Activated CD8-positive, alpha-beta memory T cell treated with anti-CD3 and anti-CD28 coated beads, Interleukin-2, amount 50 U/mL, for 1 hour (primary cell): ENCODE results near the gene AMDHD2.
A peak's percentile ranks its signal among the peaks of the same experiment; 100 is the strongest.
"Not testable (repeated sequence)": the region's sequence is repeated elsewhere in the genome, so short reads cannot be mapped to it uniquely, and the experiment has no call there.

Source experiments
- DNase-seq: peaks from one replicate; pipeline ENCODE4 v3.0.0-alpha.2; 2020; ENCODE audit errors: extremely low read depth

AMDHD2 gene

DNA sequence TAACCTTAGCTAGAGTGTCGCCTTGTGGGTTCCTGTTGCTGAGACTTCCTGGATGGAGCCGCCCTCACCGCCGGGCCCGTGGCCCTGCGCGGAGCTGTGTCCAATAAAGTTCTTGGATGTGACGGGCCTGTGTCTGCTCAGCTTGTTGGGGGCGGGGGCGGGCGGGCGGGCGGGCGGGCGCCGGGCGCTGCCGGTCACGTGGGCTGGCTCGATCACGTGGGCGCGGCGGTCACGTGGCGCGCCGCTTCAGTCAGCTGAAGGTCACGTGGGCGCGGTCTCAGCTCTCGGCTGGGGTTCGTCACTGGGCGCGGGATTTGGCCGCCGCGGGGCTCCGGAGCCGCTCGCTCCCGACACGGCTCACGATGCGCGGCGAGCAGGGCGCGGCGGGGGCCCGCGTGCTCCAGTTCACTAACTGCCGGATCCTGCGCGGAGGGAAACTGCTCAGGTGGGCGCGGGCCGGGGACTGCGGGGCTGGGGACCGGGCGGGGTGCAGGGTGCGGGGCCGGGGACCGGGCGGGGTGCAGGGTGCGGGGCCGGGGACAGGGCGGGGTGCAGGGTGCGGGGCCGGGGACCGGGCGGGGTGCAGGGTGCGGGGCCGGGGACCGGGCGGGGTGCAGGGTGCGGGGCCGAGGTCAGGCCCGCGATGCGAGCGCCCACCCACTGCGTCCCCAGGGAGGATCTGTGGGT lies at the start of gene AMDHD2:
Gene AMDHD2 (plus strand): TSS at position 275 of the 687 bp plus-strand sequence. CDS start 88 bp downstream, at position 363.
- peak; percentile 73 for DNase-seq

DNA sequence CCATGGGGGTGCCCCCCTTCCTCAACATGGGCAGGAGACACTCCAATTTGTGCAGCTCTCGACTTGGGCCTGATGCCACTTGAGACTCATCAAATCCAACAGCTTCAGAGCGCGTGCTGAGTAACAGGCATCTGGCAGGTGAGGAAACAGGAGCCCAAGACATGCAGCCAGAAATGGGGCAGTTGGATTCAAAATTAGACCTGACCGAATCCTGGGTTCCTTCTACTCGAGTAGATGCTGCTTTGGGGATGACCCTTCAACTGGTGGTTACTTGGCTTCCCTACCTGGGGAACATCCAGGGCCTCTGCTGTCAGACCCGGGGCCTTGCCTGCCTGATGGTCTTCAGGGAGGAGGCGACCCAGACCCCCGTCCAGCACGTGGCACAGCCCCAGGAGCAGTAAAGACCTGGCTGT lies 49.6 kb upstream of the AMDHD2 start:
- no peak for DNase-seq

- DNase-seq = no peak
Measured at GRCh38 chr16:2471016-2471652, 49.0 kb upstream of the AMDHD2 start, which contains the start of gene NTN3. TSS of gene NTN3 (plus strand) at chr16:2471297. CDS start at chr16:2471702, 405 bp downstream.

DNA sequence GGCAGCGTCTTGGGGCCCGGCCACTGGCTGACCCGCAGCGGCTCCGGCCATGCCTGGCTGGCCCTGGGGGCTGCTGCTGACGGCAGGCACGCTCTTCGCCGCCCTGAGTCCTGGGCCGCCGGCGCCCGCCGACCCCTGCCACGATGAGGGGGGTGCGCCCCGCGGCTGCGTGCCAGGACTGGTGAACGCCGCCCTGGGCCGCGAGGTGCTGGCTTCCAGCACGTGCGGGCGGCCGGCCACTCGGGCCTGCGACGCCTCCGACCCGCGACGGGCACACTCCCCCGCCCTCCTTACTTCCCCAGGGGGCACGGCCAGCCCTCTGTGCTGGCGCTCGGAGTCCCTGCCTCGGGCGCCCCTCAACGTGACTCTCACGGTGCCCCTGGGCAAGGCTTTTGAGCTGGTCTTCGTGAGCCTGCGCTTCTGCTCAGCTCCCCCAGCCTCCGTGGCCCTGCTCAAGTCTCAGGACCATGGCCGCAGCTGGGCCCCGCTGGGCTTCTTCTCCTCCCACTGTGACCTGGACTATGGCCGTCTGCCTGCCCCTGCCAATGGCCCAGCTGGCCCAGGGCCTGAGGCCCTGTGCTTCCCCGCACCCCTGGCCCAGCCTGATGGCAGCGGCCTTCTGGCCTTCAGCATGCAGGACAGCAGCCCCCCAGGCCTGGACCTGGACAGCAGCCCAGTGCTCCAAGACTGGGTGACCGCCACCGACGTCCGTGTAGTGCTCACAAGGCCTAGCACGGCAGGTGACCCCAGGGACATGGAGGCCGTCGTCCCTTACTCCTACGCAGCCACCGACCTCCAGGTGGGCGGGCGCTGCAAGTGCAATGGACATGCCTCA lies 48.3 kb upstream of the AMDHD2 start:
- DNase-seq = no peak

GRCh38 chr16:2472488-2472864 lies 47.7 kb upstream of the AMDHD2 start:
- DNase-seq = no peak

DNA sequence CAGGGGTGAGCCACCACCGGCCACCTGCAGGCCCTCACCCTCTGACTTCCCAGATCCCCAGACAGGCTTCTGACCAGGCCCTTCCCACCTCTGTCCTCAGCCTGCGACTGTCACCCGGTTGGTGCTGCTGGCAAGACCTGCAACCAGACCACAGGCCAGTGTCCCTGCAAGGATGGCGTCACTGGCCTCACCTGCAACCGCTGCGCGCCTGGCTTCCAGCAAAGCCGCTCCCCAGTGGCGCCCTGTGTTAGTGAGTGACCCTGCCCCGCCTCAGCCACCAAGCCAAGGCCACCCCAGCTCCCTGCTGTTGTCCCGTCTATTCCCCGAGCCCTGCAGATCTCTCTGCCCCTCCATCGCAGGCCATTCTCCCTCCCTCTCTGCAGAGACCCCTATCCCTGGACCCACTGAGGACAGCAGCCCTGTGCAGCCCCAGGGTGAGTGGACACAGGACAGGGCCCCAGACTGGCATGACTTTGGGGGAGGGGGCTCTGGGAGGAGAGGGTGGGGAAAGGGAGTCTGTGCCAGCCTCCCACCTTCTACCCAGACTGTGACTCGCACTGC lies 47.2 kb upstream of the AMDHD2 start:
- DNase-seq = no peak

- no peak for DNase-seq
Measured at GRCh38 chr16:2473446-2473926, 46.7 kb upstream of the AMDHD2 start.

DNA sequence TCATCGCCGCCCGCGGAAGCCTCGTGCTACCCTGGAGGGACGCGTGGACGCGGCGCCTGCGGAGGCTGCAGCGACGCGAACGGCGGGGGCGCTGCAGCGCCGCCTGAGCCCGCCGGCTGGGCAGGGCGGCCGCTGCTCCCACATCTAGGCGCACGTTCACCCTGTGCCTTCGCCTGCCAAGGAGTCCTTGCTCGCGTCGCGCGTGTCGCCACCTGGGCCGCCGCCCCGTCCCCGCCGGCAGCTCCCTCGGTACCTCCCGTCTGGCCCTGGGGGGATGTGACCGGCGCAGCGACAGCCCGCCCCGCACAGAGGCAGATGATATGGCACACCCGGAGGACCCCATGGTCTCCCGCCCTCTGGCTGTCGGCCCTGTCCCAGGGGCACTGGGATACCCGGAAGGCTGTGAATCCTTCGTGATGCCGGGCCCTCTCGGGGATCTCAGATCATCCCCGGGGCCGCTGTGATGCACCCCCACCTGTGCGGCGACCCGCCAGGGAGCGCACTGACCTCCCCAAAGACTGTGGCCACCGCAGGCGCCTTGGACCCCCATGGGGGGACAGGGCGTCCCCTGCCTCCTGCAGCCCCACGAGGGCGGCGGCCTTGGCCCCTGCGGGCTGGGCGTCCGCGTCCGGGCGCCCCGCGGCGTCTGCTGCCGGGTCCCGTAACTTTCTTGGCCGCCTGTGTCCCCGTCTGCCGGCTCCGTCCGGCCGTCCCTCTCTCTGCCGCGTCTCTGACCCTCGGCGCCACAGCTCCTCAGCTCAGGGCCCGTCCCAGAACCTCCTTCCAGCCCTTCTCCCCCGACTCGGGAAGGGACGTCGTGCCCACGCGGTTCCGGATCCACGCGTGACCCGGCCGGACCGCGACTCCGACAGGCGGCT lies 45.9 kb upstream of the AMDHD2 start:
- DNase-seq = no peak

- DNase-seq = no peak
Measured at GRCh38 chr16:2474877-2475412, 45.2 kb upstream of the AMDHD2 start, which contains the start of gene TBC1D24. TSS of gene TBC1D24 (plus strand) at chr16:2475127. CDS start at chr16:2496149, 21,022 bp downstream.

DNA sequence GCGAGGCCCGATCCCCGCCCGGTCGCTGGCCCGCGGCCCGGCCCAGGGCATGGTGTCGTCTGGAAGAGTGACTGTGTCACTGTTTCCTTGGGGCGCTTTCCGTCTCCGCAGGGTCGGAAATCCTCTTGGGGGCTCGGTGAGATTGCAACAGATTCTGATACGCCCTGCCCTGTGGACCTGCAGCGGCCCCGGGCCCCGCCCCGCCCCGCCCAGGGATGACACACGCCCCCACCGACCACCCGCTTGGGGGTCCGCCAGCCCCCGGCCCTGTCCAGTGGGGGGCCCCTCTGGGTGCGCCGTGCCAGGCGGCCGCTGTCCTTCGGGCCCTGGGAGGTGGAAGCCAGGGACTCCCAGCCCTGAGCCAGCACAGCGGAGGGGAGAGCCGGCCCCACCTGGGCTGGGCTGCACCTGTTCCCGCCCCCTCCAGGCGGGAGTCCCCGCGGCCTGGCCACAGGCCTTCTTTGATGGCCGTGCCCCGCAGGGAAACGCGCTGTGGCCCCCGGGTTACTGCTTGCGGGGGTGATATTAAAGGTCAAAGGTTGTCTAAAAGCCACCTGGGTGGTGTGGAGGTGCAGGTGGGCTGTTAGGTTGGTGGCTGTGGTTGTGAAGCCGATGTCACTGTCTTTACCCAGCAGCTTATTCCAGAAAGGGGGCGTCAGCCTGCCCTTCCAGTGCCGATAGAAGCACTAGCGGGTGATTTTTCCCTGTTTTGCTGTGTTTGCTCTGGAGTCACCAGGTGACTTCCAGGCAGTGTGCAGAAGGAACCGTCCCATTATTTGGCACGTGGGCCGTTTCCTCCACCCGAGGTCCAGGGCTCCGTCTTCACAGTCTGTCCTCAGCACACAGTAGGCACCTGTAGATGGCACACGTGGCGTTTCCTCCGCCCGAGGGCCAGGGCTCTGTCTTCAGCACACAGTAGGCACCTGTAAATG lies 44.5 kb upstream of the AMDHD2 start:
- no peak for DNase-seq

- DNase-seq = no peak
Measured at GRCh38 chr16:2476345-2476720, 43.8 kb upstream of the AMDHD2 start.

DNA sequence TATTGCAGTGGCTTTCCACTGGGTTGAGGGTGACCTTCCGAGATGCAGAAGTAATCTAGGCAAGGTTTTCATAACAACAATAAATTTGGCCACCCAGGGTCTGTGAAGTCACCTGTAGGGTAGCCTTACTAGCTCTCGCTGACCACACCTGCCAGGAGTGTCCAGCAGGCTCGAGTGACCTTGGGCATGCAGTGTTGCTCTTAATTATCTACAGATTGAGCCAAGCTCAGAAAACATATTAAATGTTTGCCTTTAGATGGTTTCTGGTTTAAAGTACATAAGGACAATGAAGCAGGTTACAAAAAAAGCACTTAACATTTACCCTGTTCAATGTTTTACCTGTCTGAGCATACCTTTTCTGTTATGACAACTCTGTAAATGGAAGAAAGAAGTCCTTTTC lies 43.4 kb upstream of the AMDHD2 start:
- DNase-seq = no peak

GRCh38 chr16:2477327-2477726 lies 42.8 kb upstream of the AMDHD2 start:
- DNase-seq = no peak

GRCh38 chr16:2478279-2478678 lies 41.9 kb upstream of the AMDHD2 start:
- DNase-seq = no peak

DNA sequence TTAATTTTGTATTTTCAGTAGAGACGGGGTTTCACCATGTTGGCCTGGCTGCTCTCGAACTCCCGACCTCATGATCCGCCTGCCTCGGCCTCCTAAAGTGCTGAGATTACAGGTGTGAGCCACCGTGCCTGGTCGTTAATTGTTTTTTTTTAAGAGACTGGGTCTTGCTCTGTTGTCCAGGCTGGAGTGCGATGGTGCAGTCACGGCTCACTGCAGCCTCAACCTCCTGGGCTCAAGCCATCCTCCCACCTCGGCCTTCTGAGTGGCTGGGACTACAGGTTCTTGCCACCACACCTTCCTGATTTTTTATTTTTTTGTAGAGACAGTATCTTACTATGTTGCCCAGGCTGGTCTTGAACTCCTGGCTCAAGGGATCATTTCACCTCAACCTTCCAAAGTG lies 40.2 kb upstream of the AMDHD2 start:
- DNase-seq = not testable (repeated sequence)

GRCh38 chr16:2480948-2481347 lies 39.2 kb upstream of the AMDHD2 start:
- DNase-seq = no peak

DNA sequence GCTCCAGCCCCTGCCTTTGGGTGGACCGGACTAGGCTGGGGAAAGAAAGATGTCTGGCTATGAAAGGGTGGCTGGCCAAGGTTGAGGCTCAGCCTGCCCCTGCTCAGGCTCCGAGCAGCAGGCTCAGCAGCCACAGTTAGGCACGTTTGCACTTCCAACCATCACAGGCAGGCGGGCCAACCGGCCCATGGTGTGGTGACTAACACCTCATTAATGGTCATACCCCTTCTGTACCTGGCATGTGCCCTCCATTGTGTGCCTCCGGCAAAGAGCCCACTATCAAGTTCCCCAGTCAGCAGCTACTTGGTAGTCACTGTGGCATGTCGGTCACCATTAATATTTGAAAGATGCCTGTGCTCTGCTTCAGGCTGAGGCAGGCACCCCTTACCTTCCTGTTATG lies 38.5 kb upstream of the AMDHD2 start:
- DNase-seq = no peak

DNA sequence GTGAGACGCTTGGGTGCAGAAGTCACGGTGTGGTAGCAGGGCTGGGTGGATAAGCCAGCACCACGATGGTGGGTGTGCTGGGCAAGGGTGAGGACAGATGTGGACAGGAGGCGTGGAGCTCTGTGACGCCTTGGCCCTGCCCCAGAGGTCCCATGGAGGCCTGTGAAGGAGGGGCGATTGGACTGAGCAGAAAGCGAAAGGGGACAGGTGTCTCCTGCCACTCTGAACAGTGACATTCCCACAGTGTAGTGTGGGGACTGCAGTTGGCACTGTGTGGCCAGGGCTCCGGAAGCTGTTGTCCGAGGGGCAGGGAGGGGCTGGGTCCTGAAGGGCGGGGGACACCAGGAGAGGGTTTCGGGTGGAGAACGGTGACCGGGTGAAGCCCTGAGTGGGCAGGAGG lies 37.9 kb upstream of the AMDHD2 start:
- no peak for DNase-seq

DNA sequence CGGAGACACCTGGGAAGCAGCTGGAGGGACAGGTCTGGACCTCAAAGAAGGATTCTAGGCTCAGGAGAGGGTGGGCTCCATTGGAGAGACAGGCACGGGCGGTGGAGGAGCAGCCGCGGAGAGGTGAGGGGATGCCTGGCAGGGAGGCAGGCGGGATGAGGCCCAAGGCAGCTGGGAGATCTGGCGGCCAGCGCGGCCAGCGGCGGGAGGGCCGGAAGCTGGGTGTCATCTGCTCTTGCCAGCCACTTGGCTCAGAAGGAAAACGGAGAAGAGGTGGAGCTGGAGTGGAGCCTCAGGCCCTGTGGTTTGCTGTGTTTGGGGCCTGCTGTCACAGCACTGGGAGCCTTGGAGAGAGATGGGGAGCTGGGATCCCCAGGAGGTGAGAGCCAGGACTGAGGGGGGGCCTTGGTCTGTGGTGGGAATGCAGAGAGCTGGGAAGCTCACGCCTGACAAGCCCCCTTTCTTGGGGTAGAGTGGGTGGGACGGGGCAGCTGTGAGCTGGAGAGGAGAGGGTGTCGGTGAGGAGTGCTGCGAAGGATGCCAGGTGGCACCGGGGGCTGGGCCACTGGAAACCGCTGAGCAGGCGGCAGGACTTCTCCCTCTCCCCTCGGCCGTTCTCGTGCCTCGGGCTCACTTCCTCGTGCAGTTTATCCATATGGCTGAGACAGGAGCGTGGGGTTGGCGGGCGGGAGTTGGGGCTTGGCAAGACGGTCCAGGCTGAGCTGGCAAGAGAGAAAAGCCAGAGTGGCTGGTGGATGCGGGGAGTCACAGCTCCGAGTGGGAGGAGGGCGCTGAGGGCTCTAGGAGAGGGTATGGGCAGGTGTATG lies 37.2 kb upstream of the AMDHD2 start:
- no peak for DNase-seq
